Activated CD8-positive, alpha-beta memory T cell treated with anti-CD3 and anti-CD28 coated beads, Interleukin-2, amount 50 U/mL, for 24 hours (primary cell): ENCODE measurements around the gene CTBP2.
"Not testable (repeated sequence)": the region's sequence is repeated elsewhere in the genome, so short reads cannot be mapped to it uniquely, and the experiment has no call there.

Experiments used
- DNase-seq: peaks from one replicate; pipeline ENCODE4 v3.0.0-alpha.2; 2020; ENCODE audit errors: extremely low read depth

CTBP2 gene

DNA sequence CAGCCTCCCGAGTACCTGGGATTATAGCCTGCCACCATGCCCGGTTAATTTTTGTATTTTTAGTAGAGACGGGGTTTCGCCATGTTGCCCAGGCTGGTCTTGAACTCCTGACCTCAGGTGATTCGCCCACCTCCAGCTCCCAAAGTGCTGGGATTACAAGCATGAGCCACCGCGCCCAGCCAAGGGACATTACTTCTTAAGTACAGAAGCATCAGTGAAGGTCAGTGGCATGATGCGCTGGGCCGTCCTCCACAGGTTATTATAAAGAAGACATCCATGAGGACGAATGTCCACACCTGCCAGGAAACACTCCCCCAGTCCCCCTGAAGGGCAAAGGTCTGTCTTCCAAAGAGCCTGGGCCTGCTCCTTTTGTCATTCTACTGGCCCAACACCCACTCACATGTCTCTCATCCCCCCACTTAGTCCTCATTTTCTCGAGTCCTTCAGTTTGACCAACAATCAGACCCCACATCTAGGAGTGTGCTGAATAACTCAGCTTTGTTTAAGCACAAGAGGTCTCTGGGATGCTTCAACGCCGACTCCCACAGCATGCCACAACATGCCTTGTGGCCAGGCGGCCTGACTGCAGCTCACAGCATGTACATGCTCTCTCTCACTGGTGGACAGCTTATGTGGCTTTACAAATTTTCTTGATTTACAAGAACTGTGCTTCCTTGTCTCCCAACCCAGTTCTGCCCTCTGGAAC lies 73.0 kb downstream of the CTBP2 start:
- no peak for DNase-seq

DNA sequence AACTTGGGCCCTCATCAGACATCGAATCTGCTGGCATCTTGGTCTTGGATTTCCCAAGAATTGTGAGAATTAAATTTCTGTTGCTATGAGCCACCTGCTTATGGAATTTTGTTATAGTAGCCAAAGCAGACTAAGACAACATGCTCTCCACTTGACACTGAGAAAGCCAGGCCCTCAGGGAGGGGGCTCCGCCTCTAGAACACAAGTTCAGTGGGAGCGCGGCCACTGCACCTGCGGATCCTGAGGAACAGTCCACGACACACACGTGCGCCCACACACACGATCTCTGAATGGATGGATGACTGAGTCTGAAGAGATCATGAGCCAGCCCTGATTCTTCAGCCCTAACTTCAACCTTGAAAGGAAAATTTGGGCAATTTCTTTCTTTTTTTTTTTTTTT lies 73.7 kb downstream of the CTBP2 start:
- DNase-seq, result no peak

DNA sequence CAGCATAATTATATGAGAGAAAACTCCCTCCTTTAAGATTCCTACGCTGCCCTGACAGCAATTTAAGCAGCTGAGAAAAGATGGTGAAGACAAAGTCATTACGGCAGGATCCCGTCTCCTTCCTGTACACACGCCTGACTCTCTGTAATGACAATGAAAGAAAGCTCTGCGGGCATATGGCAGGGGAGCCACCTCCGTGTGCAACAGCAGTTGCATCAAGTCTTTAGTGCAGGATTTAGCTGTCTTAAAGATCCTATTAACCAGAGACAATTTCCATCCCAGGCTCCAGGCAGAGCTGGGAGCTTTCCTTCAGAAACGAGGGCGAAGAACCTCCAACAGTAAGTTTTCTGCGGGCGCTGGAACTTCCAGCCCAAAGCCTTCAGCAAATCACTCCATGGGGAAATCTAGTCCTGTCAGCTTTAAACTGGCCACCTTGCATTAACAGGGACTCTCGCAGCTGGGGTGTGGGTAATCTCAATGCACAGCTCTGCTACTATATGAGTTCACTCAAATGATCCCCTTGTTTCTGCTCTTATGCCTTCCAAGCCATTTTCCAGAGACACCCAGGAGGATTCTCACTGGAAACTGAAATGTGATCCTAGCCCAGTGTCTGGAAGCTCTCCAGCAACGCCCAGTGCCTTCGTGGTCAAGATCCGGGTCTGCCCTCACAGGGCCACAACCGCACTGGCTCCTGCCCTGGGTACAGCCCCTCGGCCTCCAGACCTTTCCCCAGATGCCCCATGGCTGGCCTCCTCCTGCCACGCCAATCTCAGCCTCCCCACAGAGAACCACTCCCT lies 74.9 kb downstream of the CTBP2 start:
- DNase-seq, result no peak

DNA sequence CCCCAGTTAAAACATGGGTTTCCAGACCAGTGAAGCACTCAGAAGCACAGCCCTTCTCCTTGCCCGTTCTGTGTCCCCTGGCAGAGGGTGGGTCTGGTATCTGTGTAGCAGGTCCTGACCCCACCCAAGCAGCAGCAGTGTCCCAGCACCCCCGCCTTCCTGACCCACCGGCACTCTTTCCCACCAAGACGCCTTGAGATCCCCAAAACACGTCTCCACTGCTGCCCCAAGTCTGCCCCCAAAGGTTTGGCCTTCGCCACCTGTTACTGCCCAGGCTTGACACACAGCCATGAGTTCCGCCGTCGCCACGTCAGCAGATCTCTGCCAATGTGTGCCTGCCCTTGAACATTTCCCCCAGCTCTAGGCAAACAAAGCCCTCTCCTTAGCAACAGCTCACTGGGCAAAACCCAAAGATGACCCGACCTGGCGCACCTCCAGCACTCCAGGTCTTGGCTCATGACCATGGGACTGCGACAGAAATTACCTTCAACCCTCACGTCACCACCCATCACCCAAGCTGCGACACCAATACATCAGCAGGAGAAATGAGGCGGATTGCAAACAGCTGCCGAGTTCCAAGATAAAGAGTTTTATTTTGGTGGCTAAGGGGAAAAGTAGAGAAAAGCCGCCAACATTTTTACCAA lies 75.6 kb downstream of the CTBP2 start:
- no peak for DNase-seq

DNA sequence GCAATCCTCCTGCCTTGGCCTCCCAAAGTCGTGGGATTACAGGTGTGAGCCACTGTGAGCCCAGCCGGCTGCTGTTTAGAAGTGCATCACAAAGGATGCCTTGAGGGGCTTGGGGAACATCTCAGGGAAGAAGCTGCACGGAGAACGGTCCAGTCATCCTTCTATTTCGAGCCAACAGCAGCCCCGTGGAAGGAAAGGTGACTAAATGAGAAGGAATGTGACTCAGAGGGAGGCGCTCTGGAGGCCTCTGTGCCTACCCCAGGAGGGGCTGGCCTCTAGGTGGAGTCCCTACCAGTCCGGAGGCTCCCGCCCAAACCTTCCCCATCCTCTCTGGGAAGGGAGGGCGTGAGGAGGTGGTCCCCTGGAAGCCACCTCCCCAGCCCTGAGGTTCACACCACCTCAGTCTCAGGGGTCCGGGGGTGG lies 76.2 kb downstream of the CTBP2 start:
- DNase-seq, result no peak

DNA sequence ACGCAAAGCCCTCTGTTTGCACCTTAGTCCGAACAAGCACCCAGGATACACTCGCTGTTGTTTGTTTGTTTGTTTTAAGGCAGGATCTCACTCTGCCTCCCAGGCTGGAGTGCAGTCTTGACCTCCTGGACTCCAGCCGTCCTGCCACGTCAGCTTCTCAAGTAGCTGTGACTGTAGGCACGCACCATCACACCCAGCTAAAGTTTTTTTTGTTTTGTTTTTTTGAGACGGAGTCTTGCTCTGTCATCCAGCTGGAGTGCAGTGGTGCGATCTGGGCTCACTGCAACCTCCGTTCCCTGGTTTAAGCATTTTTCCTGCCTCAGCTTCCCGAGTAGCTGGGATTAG lies 76.8 kb downstream of the CTBP2 start:
- DNase-seq, result no peak

DNA sequence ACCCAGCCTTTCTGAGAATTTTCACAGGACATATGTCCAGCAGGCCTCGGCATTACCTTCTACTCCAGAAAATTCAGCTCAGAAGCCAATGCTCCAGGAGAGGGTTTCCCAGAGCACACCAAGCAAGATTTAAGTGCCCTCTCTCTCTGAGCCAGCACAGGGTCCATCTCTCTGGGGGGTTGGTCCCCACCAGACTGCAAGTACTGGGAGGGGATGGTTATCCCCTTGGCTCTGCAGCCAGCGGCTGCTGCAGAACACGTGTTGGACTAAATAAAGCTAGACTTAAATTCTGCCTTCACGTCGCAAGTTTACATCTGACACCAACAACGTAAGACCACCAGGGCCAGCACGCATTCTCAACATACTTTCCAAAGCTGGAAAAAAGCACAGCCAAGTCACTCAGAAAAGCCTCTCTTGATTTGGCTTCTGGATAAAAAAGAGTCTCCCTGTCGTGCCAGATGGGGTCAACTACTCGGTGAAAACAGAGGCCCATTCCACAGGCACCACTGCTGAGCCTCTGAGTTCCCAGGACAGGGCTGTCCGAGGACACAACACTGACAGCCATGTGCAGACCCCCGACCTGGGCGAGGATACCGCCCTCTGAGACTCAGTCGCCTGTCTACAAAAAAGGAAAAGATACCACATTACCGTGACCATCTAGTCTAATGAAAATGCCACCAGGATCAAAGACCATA lies 77.3 kb downstream of the CTBP2 start:
- no peak for DNase-seq

DNA sequence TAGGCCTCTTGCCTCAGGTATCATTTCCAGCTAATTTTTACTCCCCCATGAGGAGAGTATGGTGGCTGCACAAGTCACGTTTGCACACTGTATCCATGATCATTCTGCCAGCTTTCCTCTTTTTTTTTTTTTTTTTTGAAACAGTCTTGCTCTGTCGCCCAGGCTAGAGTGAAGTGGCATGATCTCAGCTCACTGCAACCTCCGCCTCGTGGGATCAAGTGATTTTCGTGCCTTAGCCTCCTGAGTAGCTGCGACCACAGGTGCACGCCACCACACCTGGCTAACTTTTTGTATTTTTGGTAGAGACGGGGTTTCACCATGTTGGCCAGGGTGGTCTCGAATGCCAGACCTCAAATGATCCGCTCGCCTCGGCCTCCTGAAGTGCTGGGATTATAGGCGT lies 77.9 kb downstream of the CTBP2 start:
- not testable (repeated sequence) for DNase-seq

DNA sequence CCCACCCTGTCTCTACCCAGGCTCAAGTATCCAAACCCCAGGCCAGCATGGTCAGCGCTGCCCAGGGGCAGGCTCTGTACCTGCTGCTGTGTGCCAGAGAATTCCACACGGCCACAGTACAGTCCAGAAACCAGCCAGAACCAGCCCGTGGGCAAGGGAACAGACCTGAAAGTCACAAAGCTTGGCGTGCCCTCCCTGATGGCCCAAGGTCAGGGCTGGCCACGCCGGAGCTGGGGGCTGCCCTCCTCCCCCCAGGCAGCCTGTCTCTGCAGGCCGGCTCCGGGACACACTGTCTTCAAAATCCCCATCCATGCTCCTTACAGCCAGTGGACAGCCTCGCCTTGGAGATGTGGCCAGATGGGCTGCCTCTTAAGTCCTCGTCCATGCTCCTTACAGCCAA lies 78.4 kb downstream of the CTBP2 start:
- DNase-seq, result no peak

DNA sequence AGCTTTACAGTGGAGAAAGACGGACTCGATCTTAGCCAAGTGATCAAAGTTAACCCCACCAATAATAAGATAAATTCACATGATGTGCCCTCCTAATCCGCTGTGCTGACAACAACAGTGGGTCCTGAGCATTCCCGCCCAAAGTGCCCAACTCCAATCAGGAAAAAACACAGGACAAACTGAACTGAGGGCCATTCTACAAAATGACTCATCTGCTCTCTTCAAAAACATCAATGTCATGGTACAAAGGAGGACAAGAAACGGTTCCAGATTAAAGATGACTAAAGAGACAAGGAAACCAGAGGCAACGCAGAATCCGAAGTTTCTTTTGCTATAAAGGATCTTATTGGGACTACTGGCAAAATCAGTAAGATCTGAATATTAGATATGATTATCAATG lies 79.4 kb downstream of the CTBP2 start:
- no peak for DNase-seq

DNA sequence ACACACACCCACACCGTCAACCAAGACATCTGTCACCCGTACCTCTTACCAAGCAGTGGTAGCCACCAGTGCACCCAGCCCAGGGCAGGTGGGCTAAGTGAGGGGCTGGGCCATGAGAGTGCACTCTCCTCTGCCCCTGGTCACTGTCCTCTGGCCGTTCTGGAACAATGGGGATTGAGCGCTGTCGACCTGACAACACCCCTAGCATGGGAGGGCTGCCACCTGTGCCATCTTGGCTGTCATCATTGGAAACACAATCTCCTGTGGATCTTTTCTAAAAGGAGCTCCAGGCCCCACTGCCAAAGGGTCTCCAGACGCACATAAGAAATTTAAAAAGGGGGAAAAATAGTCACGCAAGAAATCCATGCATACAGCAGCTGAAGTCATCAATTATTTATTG lies 80.1 kb downstream of the CTBP2 start:
- DNase-seq, result no peak

DNA sequence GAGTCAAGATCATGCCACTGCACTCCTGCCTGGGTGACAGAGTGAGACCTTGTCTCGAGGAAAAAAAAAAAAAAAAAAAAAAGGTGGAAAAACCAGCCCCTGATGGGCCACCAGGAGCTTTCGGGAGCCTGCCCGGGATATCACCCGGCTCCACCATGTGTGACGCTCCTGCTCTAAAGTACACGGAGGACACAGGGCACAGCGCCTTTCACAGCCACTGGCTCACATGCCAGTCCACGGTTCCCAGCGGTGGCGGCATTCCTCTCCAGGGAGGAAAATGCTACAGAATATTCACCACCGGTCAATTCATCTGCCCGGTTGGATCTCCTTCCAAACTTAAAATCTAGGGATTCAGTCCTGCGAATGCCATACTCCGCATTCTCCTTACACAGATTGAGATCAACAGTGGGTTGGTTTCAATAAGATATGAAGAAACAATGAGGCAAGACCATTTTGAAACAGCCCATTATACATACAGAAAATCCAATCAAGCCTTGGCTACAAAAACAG lies 81.2 kb downstream of the CTBP2 start:
- DNase-seq, result no peak

DNA sequence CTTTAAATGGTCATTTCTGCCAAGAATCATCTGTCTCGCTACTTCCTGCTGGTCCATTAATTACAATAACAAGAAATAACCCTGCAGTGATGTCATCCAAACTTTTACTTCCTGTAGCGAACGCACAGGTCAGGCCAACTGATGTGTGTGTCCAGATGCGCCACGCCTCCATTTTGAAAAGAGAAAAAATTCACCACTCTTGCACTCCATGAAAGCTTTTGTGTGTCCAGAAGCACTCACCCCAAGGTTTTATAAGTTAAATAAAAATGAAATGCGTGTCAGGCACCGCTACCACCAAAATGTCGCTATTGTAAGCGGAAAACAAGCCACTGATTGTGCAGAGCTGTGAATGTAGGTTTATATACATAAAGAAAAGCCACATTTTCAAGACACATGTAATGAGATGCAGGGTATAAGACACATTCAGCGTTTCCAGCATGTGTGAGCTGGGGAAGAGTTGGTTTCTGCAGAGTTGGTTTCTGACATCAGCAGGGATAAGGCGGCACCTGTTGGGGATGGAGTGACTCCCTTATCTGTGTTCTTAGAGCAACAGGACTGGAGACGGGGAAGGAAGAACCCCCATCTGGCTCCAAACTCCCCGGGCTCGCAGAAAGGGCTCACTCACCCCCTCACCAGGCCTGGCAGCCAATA lies 83.3 kb downstream of the CTBP2 start:
- DNase-seq, result no peak

DNA sequence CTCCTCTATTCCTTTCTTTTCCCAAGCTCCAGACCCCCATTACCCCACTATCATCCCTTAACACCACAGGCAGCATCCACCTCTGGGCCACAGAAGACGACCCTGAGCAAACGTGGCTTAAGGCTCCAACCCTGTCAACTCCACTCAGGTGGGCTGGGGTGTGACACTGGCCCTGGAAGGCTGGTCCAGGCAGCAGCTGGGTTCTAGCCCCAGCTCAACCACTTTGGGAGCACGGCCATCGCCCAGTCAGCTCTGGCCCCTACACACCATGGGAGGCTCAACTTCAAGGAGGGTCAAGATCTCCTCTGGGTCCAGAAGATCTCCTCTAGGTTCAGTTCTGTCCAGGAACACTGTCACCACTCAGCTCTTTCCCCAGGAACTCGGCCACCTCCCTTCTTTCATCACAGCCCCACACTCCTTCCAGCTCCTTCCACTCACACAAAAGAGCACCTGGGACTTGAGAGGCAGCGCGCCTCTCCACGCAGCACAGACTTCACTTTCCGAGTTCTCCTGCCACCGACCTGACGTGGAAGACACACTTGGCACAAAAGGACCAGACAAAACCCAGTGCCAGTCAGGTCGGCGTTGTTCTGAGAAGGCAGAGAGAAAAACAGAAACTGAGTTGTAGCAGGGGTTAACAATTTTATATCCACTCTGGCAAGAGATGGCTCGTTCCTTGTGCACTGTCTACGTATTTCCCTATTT lies 84.1 kb downstream of the CTBP2 start:
- no peak for DNase-seq

DNA sequence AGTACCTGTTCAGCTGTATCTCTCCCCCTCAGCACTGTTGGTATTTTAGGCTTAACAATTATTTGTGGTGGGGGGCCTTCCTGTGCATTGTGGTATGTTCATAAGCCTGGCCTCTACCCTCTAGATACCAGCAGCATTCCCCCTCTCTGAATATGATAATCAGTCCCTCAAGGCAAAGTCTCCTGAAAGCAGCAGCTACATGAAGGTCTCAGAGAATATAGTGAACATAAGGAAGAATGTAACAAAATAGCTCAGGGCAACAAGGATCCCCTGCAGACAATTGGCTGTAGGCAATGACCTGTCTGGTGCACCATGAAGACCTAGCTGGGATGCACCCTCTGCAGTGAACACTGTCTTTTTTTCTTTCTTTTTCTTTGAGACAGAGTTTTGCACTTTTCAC lies 86.4 kb downstream of the CTBP2 start:
- DNase-seq, result no peak

DNA sequence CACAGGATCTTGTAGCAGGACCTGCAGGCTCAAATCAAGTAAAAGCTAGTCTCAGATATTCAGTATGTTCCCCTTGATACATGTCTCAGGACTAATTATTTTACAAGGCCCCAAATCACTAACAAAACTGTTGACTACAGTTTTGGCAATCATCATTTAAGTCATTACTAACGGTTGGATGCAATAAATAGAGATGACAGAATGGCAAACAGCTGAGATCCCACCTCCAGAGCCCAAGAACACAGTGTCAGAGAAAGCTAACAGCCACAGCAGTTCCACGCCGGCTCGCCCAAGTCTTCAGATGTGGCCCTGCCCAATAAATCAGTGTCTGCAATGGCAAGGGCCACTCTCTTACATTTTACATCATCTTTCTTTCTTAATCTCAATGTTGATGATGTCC lies 87.6 kb downstream of the CTBP2 start:
- no peak for DNase-seq

DNA sequence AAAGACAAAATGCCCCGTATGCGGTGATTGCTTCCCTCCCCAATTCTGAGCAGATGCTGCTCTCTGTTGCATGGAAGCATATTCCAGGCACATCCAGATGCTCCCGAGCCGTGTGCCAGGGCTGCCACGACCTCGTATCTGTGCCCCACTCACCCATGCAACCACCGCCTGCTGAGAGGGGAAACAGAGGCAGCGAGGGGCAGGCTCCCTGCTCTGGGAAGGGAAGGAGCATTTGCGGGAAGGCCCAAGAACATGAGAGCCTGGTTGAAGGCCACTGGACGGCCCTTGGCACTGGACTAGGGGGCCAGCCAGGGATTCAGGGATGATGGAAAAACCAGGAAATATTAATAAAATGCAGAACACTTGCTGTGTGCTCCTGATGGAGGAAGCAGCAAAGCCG lies 89.4 kb downstream of the CTBP2 start:
- no peak for DNase-seq

DNA sequence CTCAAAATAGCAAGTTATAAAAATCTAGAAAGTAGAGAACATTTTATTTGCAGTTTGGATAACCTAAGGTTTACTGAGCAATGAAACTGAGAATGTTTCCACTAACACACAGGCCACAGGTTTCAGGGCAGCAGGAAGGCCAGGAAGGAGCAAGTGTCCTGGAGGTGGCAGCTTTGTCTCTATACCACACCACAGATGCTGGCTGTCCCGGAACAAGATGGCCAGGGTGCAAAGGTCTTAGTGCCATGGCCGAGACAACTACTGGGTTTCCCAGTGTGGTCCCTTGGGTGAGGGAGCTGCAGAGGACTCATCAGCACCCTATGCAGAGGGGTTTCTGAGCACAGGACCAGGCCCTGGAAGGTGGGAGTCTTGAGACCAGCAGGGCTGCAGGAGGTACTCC lies 92.0 kb downstream of the CTBP2 start:
- no peak for DNase-seq

DNA sequence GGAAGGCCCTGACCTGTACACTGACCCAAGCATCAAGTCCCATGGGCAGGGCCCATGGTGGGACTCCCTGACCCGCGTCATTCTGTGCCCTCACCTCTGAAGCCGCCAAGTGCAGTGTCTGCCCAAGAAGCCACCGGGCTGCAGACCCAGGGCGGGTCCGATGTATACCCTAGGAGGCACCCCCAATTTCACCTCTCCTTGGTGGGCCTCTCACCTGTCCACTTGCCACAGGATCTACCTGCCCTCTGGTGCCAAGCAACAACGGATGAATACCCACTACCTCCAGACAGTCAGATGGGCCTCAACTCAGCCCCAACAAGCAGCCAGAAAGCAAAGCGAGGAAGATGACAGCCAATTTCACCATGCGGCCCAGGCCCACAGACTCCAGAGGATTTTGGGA lies 92.6 kb downstream of the CTBP2 start:
- DNase-seq, result no peak

DNA sequence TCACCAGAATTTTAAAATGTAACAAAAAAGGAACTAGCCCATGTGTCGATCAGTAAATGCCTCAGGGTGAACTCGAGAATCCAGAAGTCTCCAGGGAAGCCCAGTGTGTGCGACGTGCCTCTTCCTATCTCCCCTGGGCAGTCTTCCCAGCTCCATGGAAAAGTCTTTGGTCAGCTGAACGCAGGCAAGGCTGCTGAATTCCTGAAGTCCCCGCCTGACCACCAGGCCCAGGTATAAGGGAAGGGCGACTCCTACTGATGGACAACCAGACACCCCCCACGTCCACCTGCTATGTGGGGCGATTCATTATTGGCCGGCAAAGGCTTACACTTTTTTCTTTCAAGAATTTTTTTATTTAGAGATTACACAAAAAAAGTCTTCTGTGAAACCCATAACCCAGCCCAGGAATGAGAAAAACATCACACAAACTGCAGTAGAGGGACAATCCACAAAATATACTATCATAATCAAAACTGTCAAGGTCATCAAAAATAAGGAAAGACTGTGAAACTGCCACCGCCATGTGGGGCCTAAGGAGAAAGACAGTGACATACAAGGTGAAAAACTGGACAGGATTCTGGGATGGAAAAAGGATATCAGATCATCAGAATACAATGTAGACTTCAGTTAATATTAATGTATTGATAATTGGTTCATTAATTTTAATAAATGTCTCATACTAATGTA lies 93.5 kb downstream of the CTBP2 start:
- no peak for DNase-seq
